Gastroesophageal sphincter (tissue), 4 donors: ENCODE data around the gene PARP8. TPM values are rescaled to one million over a fixed set of nuclear protein-coding genes. Genes with fewer than 3 reads are reported as not detected.

Source experiments
- ATAC-seq: fragments of 150-250 bp; one replicate; pipeline ENCODE4 v1.9.1; 2016; ENCODE audit warnings: mild to moderate bottlenecking, moderate library complexity
- H3K27ac ChIP-seq, 4 donors: fragments of 200-600 bp; sonication (generic) in 3 of 4; 1 replicate in 3 of 4; 2 replicates in 1 of 4; pipeline ENCODE4 v1.5.1; 2016 to 2019
- H3K27me3 ChIP-seq: fragments of 200-600 bp; sonication (generic); one replicate; pipeline ENCODE4 v1.5.1; 2019
- H3K36me3 ChIP-seq, 2 donors: fragments of 200-600 bp; sonication (generic); one replicate each; pipeline ENCODE4 v1.5.1; 2019; ENCODE audit warnings: control low read depth in 1 of 2
- H3K4me1 ChIP-seq, 3 donors: fragments of 200-600 bp; sonication (generic); 1 replicate in 2 of 3; 2 replicates in 1 of 3; pipeline ENCODE4 v1.5.1; 2016 to 2019; ENCODE audit warnings: control low read depth in 2 of 3
- H3K4me3 ChIP-seq, 2 donors: fragments of 200-600 bp; sonication (generic); one replicate each; pipeline ENCODE4 v1.5.1; 2019; ENCODE audit warnings: mild to moderate bottlenecking in 1 of 2, moderate library complexity in 1 of 2
- H3K9me3 ChIP-seq, 3 donors: fragments of 200-600 bp; sonication (generic); one replicate each; pipeline ENCODE4 v1.5.1; 2017 to 2019; ENCODE audit warnings: control low read depth in 2 of 3
- CTCF ChIP-seq, 4 experiments: fragments of 200-600 bp in 2 of 4; fragments of 450-650 bp in 2 of 4; sonication (generic) in 1 of 4; IDR thresholded peaks; one replicate each; pipeline ENCODE4 v1.5.1; 2017 to 2019; ENCODE audit warnings: antibody characterized with exemption in 4 of 4, mild to moderate bottlenecking in 2 of 4, moderate library complexity in 2 of 4
- EP300 ChIP-seq: sonication (generic); formaldehyde crosslinking; IDR thresholded peaks from one replicate; pipeline ENCODE4 v1.6.1; 2017; ENCODE audit warnings: antibody characterized with exemption, mild to moderate bottlenecking
- POLR2A ChIP-seq, 2 donors: fragments of 450-650 bp; IDR thresholded peaks; one replicate each; pipeline ENCODE4 v1.6.1; 2017; ENCODE audit warnings: antibody characterized with exemption in 2 of 2, mild to moderate bottlenecking in 2 of 2, moderate library complexity in 1 of 2
- POLR2AphosphoS5 ChIP-seq: sonication (generic); formaldehyde crosslinking; IDR thresholded peaks from one replicate; pipeline ENCODE4 v1.6.1; 2017; ENCODE audit warnings: antibody characterized with exemption
- WGBS, 2 donors: methylation state at CpG; one replicate each; pipeline ENCODE4 v1.1.5; 2018; ENCODE audit warnings: low coverage in 1 of 2; 5-methylcytosine and 5-hydroxymethylcytosine counted together
- total RNA-seq, 4 donors: library from RNA; depleted of rRNA; stranded (reverse); fragments of >200 nt; gene quantifications; one replicate each; pipeline ENCODE4 v1.1.0, GENCODE V29; 2016

PARP8 gene
- total RNA-seq, 4 donors from 2014 or later = 3.9 to 43.1 (median 24.8) TPM

- Histone ChIP-seq H3K4me1 (no peaks in the 10 kb centered on the region), H3K4me3 (no peak overlapping the region), H3K9me3 (no peaks in the 10 kb centered on the region), H3K27me3 (no peaks in the 10 kb centered on the region), H3K36me3 (no peaks in the 10 kb centered on the region), H3K27ac (no peak overlapping the region)
- WGBS, 2 donors = 54 to 63% methylated on average over 3 of the region's 3 CpGs
- TF ChIP-seq EP300 (no peak), CTCF (IDR thresholded peaks at IDR 0.05) (no peak), POLR2A (IDR thresholded peaks at IDR 0.05) (no peak), POLR2AphosphoS5 (no peak)
- no peak for ATAC-seq
Measured at GRCh38 chr5:50647726-50648125, 18.7 kb upstream of the PARP8 start.

- Histone ChIP-seq H3K9me3 (no peaks in the 10 kb centered on the region), H3K27me3 (no peaks in the 10 kb centered on the region), H3K27ac (no peak overlapping the region), H3K4me1 (no peaks in the 10 kb centered on the region), H3K4me3 (no peak overlapping the region), H3K36me3 (no peaks in the 10 kb centered on the region)
- TF ChIP-seq POLR2A (IDR thresholded peaks at IDR 0.05) (no peak), EP300 (no peak), POLR2AphosphoS5 (no peak), CTCF (IDR thresholded peaks at IDR 0.05) (no peak)
- ATAC-seq = no peak
- 85 to 100% methylated on average over 2 to 3 of the region's 3 CpGs for WGBS, 2 donors
Measured at GRCh38 chr5:50653946-50654345, 12.5 kb upstream of the PARP8 start.

- Histone ChIP-seq H3K4me1 (no peaks in the 10 kb centered on the region), H3K27ac (no peak overlapping the region), H3K36me3 (no peaks in the 10 kb centered on the region), H3K27me3 (no peaks in the 10 kb centered on the region), H3K4me3 (no peak overlapping the region), H3K9me3 (no peaks in the 10 kb centered on the region)
- ATAC-seq = no peak
- 20 to 53% methylated on average over 2 to 3 of the region's 3 CpGs for WGBS, 2 donors
- no peak for TF ChIP-seq POLR2AphosphoS5
- TF ChIP-seq CTCF (IDR thresholded peaks at IDR 0.05) = no peak
- no peak for TF ChIP-seq EP300
- TF ChIP-seq POLR2A (IDR thresholded peaks at IDR 0.05) = no peak
Measured at GRCh38 chr5:50655067-50655809, 11.2 kb upstream of the PARP8 start.

- no peak overlapping the region for H3K27ac ChIP-seq
- no peak for TF ChIP-seq POLR2AphosphoS5
- no peak for TF ChIP-seq EP300
- no peak for TF ChIP-seq POLR2A (IDR thresholded peaks at IDR 0.05)
- no peak for TF ChIP-seq CTCF (IDR thresholded peaks at IDR 0.05)
- WGBS, 2 donors = 67 to 72% methylated on average over 2 of the region's 2 CpGs
Measured at GRCh38 chr5:50655810-50656205, 10.6 kb upstream of the PARP8 start.

GRCh38 chr5:50657044-50657443 is 9.4 kb upstream of the PARP8 start:
- Histone ChIP-seq H3K4me1 (no peaks in the 10 kb centered on the region), H3K9me3 (no peaks in the 10 kb centered on the region), H3K36me3 (no peaks in the 10 kb centered on the region), H3K4me3 (no peak overlapping the region), H3K27me3 (no peaks in the 10 kb centered on the region), H3K27ac (no peak overlapping the region)
- TF ChIP-seq POLR2A (IDR thresholded peaks at IDR 0.05) = no peak
- TF ChIP-seq EP300 = no peak
- no peak for TF ChIP-seq CTCF (IDR thresholded peaks at IDR 0.05)
- no peak for TF ChIP-seq POLR2AphosphoS5
- no peak for ATAC-seq
- 81 to 86% methylated on average over 1 to 5 of the region's 5 CpGs for WGBS, 2 donors

More at GRCh38 chr5:50655810-50656205, 10.6 kb upstream of the PARP8 start:
- H3K4me1 ChIP-seq = no peaks in the 10 kb centered on the region
- no peak for ATAC-seq
- no peak overlapping the region for H3K4me3 ChIP-seq
- H3K36me3 ChIP-seq = no peaks in the 10 kb centered on the region
- no peaks in the 10 kb centered on the region for H3K9me3 ChIP-seq
- H3K27me3 ChIP-seq = no peaks in the 10 kb centered on the region
